ENCODE data around the gene NBPF1.
"Not testable (repeated sequence)": the region's sequence is repeated elsewhere in the genome, so short reads cannot be mapped to it uniquely, and the experiment has no call there.

The NBPF1 gene

GRCh38 chr1:16644193-16644481 lies 30.8 kb upstream of the NBPF1 start:
- DNase-seq (ENCODE audit: low spot score), result no peak
- POLR2A ChIA-PET (ENCODE audit: low non-redundant PET), result interaction anchor here (0.6 kb wide), 1 partner anchor 962 kb away, joined by 3 read pairs; no protein-coding TSS in a partner anchor
- CTCF ChIA-PET, result interaction anchor here (0.6 kb wide), 1 partner anchor 10 kb away, joined by 5 read pairs; no protein-coding TSS in a partner anchor
- H3K27ac ChIP-seq, result peak overlapping the region; percentile 75
- no peak for TF ChIP-seq CTCF (conservative IDR thresholded peaks at IDR 0.05; ENCODE audit: low read depth)

- not testable (repeated sequence) for DNase-seq (ENCODE audit: low spot score)
- CTCF ChIA-PET, result interaction anchor here (0.6 to 0.8 kb wide), 2 partner anchors 10 to 59 kb away, joined by 3 to 5 read pairs; no protein-coding TSS in a partner anchor
- POLR2A ChIA-PET (ENCODE audit: low non-redundant PET), result interaction anchor here (0.6 kb wide), 1 partner anchor 963 kb away, joined by 3 read pairs; no protein-coding TSS in a partner anchor
- peak overlapping the region; percentile 75 for H3K27ac ChIP-seq
These were observed 30.3 kb upstream of the NBPF1 start for GRCh38 chr1:16643476-16644192.

DNA sequence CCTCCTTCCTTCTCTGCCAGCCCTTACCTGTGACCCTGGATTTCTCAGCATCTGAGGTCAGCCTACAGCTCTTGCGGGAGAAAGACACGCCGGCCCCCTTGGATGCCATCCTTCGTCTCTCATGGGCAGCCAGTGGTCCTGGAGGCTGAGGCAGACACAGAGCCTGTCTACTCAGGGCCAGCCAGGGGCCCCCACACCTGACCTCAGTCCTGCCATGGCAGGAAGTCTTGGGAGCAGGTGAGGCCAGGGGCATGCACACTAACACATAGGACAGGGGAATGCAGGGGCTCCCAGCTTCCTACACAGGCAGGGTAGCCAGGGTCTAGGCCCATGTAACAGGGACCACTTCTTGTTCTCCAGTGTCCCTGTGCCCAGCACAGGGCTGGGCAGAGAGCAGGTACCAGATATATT lies 29.6 kb upstream of the NBPF1 start:
- DNase-seq (ENCODE audit: low spot score); POLR2A ChIA-PET (ENCODE audit: low non-redundant PET): not testable (repeated sequence)
- H3K27ac ChIP-seq, result peak overlapping the region; percentile 18; the same call in 1 of the 2 replicates
- CTCF ChIA-PET, result interaction anchor here (0.8 kb wide), 1 partner anchor 60 kb away, joined by 3 read pairs; no protein-coding TSS in a partner anchor

GRCh38 chr1:16642025-16642966 lies 28.9 kb upstream of the NBPF1 start:
- DNase-seq (ENCODE audit: low spot score); POLR2A ChIA-PET (ENCODE audit: low non-redundant PET): not testable (repeated sequence)
- H3K27ac ChIP-seq, result peak overlapping the region; percentile 18; the same call in 1 of the 2 replicates
- CTCF ChIA-PET, result interaction anchor here (0.8 kb wide), 1 partner anchor 60 kb away, joined by 3 read pairs; no protein-coding TSS in a partner anchor

DNA sequence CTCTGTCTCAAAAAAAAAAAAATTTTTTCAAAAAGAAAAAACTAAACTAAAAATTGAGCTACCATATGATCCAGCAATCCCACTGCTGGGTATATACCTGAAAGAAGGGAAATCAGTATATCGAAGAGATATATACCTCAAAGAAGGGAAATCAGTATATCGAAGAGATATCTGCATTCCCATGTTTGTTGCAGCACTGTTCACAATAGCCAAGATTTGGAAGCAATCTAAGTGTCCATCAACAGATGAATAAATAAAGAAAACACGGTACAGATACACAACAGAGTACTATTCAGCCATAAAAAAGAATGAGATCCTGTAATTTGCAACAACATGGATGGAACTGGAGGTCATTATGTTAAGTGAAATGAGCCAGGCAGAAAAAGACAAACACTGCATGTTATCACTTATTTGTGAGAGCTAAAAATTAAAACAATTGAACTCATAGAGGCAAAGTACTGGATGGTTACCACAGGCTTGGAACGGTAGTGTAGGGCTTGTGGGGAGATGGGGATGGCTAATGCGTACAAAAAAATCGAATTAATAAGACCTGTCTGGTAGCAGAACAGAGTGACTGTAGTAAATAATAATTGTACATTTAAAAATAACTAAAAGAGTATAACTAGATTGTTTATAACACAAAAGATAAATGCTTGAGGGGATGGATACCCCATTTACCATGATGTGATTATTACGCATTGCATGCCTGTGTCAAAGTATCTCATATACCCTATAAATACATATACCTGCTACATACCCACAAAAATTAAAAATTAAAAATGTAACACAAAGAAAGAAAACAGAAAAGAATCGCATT lies 28.0 kb upstream of the NBPF1 start:
- POLR2A ChIA-PET (ENCODE audit: low non-redundant PET); H3K27ac ChIP-seq; DNase-seq (ENCODE audit: low spot score): not testable (repeated sequence)
- CTCF ChIA-PET, result interaction anchor here (0.6 kb wide), 1 partner anchor 20 kb away, joined by 3 read pairs; no protein-coding TSS in a partner anchor

GRCh38 chr1:16639091-16640031 lies 26.0 kb upstream of the NBPF1 start:
- not testable (repeated sequence) for DNase-seq (ENCODE audit: low spot score); H3K27ac ChIP-seq
- ChIA-PET POLR2A (ENCODE audit: low non-redundant PET) (interaction anchor here (0.6 kb wide), 1 partner anchor 871 kb away, joined by 3 read pairs; no protein-coding TSS in a partner anchor), CTCF (interaction anchor here (0.7 kb wide), 1 partner anchor 19 kb away, joined by 3 read pairs; no protein-coding TSS in a partner anchor)

GRCh38 chr1:16637941-16638778 lies 24.8 kb upstream of the NBPF1 start:
- H3K27ac ChIP-seq; DNase-seq (ENCODE audit: low spot score): not testable (repeated sequence)
- ChIA-PET POLR2A (ENCODE audit: low non-redundant PET) (interaction anchor here (0.6 kb wide), 1 partner anchor 872 kb away, joined by 3 read pairs; no protein-coding TSS in a partner anchor), CTCF (interaction anchor here (0.7 kb wide), 1 partner anchor 1143 kb away, joined by 3 read pairs; no protein-coding TSS in a partner anchor)

DNA sequence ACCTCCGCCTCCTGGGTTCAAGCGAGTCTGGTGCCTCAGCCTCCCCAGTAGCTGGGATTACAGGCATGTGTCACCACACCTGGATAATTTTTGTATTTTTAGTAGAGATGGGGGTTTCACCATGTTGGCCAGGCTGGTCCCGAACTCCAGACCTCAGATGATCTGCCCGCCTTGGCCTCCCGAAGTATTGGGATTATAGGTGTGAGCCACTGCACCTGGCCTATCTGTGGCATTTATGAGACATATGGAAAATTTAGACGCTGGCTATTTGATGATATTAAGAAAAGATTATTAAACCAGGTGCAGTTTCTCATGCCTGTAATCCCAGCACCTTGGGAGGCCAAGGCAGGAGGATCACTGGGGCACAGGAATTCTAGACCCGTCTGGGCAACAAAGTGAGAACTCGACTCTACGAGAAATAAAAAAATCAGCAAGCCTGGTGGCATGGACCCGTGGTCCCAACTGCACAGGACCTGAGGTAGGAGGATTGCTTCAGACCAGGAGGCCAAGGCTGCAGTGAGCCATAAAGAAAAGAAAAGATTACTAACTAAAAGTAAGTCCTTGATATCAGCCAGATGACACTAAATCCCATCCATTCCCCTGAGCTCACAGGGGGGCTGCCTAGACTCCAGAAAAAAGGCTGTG lies 23.3 kb upstream of the NBPF1 start:
- DNase-seq (ENCODE audit: low spot score); POLR2A ChIA-PET (ENCODE audit: low non-redundant PET): not testable (repeated sequence)
- 0 out of 2 replicates have a peak overlapping the region, but pooled peaks have one; percentile 11 for H3K27ac ChIP-seq
- CTCF ChIA-PET, result interaction anchor here (1.3 kb wide), 1 partner anchor 8 kb away, joined by 5 read pairs; no protein-coding TSS in a partner anchor

GRCh38 chr1:16635959-16636358 lies 22.6 kb upstream of the NBPF1 start:
- CTCF ChIA-PET; POLR2A ChIA-PET (ENCODE audit: low non-redundant PET); DNase-seq (ENCODE audit: low spot score): not testable (repeated sequence)

DNA sequence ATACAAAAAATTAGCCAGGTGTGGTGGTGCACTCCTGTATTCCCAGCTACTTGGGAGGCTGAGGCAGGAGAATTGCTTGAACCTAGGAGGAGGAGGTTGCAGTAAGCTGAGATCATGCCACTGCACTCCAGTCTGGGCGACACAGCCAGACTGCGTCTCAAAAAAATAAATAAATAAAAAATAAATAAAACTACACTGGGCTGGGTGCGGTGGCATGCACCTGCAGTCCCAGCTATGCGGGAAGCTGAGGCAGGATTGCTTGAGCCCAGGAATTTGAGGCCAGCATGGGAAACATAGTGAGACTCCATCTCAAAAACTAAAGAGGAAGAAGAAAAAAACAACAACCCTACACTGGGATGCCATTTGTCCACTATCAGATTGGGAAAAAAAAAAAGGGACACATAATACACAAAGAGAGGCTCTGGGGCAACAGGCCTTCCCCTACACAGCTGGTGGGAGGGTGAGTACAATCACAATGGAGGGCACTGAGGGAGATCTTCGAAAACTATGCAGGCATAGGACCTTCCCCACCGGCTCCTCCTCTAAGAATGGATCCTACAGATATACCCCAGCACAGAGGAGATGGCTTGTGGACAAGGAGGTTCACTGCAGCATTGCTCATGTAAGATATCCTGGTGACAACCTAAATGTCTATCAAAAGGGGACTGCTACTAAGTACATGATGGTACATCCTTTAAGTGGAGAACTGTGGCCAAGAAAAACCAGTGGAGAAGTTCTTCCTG lies 20.3 kb upstream of the NBPF1 start:
- H3K27ac ChIP-seq; POLR2A ChIA-PET (ENCODE audit: low non-redundant PET); DNase-seq (ENCODE audit: low spot score): not testable (repeated sequence)
- CTCF ChIA-PET, result interaction anchor here (0.6 to 0.7 kb wide), 3 partner anchors 10 to 1733 kb away, joined by 3 to 5 read pairs (median 3); no protein-coding TSS in a partner anchor

More at GRCh38 chr1:16635959-16636358, 22.6 kb upstream of the NBPF1 start:
- H3K27ac ChIP-seq, result not testable (repeated sequence)

GRCh38 chr1:16632044-16632850 lies 18.9 kb upstream of the NBPF1 start:
- DNase-seq (ENCODE audit: low spot score); H3K27ac ChIP-seq; POLR2A ChIA-PET (ENCODE audit: low non-redundant PET): not testable (repeated sequence)
- CTCF ChIA-PET, result interaction anchor here (0.8 kb wide), 1 partner anchor 68 kb away, joined by 6 read pairs; no protein-coding TSS in a partner anchor

Data from RWPE1 (cell line).